CD4-positive, alpha-beta T cell (primary cell): ENCODE data around the gene CASR. TPM values are rescaled to one million over a fixed set of nuclear protein-coding genes. Genes with fewer than 3 reads are reported as not detected.

Experiments
- ATAC-seq: fragments of 200-7000 bp; cut with Tn5 transposase; one replicate; pipeline ENCODE4 v1.10.0; 2022; ENCODE audit warnings: mild to moderate bottlenecking; ENCODE audit not compliant: poor library complexity
- CTCF ChIA-PET: fragments of 350-600 bp; sonication (Branson Sonifier 250); formaldehyde crosslinking; loops from one replicate; lab custom pipeline; 2021; ENCODE audit warnings: antibody characterized with exemption, inconsistent platforms; lab: Charles Lee
- POLR2A ChIA-PET: fragments of 350-600 bp; sonication (Branson Sonifier 250); formaldehyde crosslinking; loops from one replicate; lab custom pipeline; 2021; ENCODE audit warnings: antibody characterized with exemption, inconsistent platforms; lab: Charles Lee
- DNase-seq, 14 experiments: peaks; one replicate each; pipeline ENCODE4 v3.0.0-alpha.2; 2013 to 2020; ENCODE audit warnings: mixed read lengths in 2 of 14
- H3K27ac ChIP-seq, 2 donors: one replicate each; pipeline versions ENCODE4 v1.5.1 to v1.7.0; 2013; ENCODE audit warnings: low read length in 2 of 2, low read depth in 1 of 2, mild to moderate bottlenecking in 1 of 2
- H3K27me3 ChIP-seq, 2 experiments: 1 replicate in 1 of 2; 2 replicates in 1 of 2; pipeline versions ENCODE4 v1.6.1 to v1.7.0; 2013; ENCODE audit warnings: low read length in 2 of 2, control low read depth in 1 of 2, mild to moderate bottlenecking in 1 of 2, moderate library complexity in 1 of 2; ENCODE audit not compliant: insufficient read depth in 2 of 2, control insufficient read depth in 1 of 2
- H3K36me3 ChIP-seq: one replicate; pipeline ENCODE4 v1.6.1; 2013; ENCODE audit warnings: low read length, control low read depth; ENCODE audit not compliant: insufficient read depth
- H3K4me1 ChIP-seq: one replicate; pipeline ENCODE4 v1.6.1; 2013; ENCODE audit warnings: low read length, control low read depth; ENCODE audit not compliant: insufficient read depth
- H3K4me3 ChIP-seq: one replicate; pipeline ENCODE4 v1.5.1; 2013; ENCODE audit warnings: mild to moderate bottlenecking, low read length, moderate library complexity
- H3K9me3 ChIP-seq, 2 experiments: 1 replicate in 1 of 2; 2 replicates in 1 of 2; pipeline versions ENCODE4 v1.6.1 to v1.7.0; 2013; ENCODE audit warnings: low read length in 2 of 2, mild to moderate bottlenecking in 2 of 2, control low read depth in 1 of 2, moderate library complexity in 1 of 2; ENCODE audit not compliant: control insufficient read depth in 1 of 2, insufficient read depth in 1 of 2
- H3K27ac Mint-ChIP-seq: one replicate; pipeline ENCODE4 v1.8.0; 2020; ENCODE audit warnings: mixed read lengths
- H3K27me3 Mint-ChIP-seq: one replicate; pipeline ENCODE4 v1.8.0; 2021; ENCODE audit warnings: mixed read lengths
- H3K36me3 Mint-ChIP-seq: one replicate; pipeline ENCODE4 v1.8.0; 2021; ENCODE audit warnings: low read depth, mixed read lengths
- H3K4me1 Mint-ChIP-seq: one replicate; pipeline ENCODE4 v1.8.0; 2021; ENCODE audit warnings: low read depth, mixed read lengths
- H3K4me3 Mint-ChIP-seq: one replicate; pipeline ENCODE4 v1.8.0; 2020; ENCODE audit warnings: mild to moderate bottlenecking, mixed read lengths
- H3K9me3 Mint-ChIP-seq: one replicate; pipeline ENCODE4 v1.8.0; 2020; ENCODE audit warnings: mixed read lengths
- intact Hi-C, 2 experiments: fragments of 100-400 bp; cut with DNase I in 1 of 2; cut with micrococcal nuclease in 1 of 2; formaldehyde crosslinking; loops; one replicate each; pipeline versions ENCODE4 v1.15.1 to v1.9.0; 2023 to 2025; cut with DNase I, micrococcal nuclease
- total RNA-seq, 174 experiments: library from RNA in 2 of 174; stranded (reverse) in 2 of 174; gene quantifications; one replicate each; pipeline ENCODE4 v1.2.3 and lab custom pipeline; 2021 to 2026
- TF ChIP-seq, protein P1 (sequence below): fragments of 200-600 bp; IDR thresholded peaks from one replicate; pipeline ENCODE4 v1.8.0; 2022; ENCODE audit warnings: antibody characterized with exemption, mild to moderate bottlenecking

Gene CASR
- total RNA-seq, 2 experiments from 2014 or later: 0.03 TPM

DNA sequence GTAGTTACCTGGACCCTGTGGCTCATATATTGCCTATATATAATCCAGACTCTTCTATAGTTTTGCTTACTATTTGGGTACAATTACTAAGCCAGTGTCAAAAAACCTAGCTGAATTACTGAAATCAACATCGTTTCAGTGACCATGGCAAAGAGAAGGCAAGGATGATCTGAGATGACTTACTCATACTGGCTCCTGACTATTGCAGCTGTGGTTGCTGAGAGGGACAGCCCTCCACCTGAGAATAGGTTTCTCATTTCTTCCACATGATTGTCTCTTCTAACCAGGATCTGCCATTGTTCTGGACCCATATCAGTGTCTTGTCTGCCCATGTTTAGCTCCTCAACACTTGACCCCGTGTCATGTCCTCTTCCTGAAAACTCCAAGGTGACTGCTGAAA, 30.2 kb downstream of the CASR start:
- ATAC-seq: no peak
- H3K4me3 Mint-ChIP-seq: no peak overlapping the region
- POLR2A ChIA-PET: no interaction called here

DNA sequence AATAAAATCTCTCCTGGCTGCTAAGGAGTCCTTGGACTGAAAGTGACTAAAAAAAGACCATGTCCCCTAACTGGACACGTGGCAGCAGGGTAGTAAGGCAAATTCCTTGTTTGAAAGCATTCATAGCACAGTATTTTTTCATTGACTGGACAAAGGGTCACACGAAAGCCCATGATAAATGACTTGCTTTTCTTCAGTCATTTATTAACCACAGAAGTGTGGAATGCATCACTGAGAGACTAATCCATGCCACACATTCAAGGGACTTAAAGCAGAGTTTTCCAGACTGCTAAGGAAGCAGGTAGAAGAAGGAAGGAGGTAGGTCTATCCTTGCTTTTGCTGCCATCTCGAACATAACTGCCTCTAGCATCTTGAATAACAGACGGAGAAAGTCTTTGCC, 31.2 kb downstream of the CASR start:
- no peak overlapping the region for H3K4me3 Mint-ChIP-seq
- TF ChIP-seq, protein P1, sequence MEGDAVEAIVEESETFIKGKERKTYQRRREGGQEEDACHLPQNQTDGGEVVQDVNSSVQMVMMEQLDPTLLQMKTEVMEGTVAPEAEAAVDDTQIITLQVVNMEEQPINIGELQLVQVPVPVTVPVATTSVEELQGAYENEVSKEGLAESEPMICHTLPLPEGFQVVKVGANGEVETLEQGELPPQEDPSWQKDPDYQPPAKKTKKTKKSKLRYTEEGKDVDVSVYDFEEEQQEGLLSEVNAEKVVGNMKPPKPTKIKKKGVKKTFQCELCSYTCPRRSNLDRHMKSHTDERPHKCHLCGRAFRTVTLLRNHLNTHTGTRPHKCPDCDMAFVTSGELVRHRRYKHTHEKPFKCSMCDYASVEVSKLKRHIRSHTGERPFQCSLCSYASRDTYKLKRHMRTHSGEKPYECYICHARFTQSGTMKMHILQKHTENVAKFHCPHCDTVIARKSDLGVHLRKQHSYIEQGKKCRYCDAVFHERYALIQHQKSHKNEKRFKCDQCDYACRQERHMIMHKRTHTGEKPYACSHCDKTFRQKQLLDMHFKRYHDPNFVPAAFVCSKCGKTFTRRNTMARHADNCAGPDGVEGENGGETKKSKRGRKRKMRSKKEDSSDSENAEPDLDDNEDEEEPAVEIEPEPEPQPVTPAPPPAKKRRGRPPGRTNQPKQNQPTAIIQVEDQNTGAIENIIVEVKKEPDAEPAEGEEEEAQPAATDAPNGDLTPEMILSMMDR: no peak
- H3K9me3 Mint-ChIP-seq: no peaks in the 10 kb centered on the region
- Histone ChIP-seq H3K4me1 (no peaks in the 10 kb centered on the region), H3K4me3 (no peak overlapping the region), H3K27me3 (peaks cover 0 to 2% of the 10 kb centered on the region in 2 experiments), H3K9me3 (peaks cover 0 to 4% of the 10 kb centered on the region in 2 experiments), H3K36me3 (no peaks in the 10 kb centered on the region), H3K27ac (no peak overlapping the region)
- no peaks in the 10 kb centered on the region for H3K36me3 Mint-ChIP-seq
- peaks cover 18% of the 10 kb centered on the region for H3K27me3 Mint-ChIP-seq
- ChIA-PET CTCF (no interaction called here), POLR2A (no interaction called here)
- no peak overlapping the region for H3K27ac Mint-ChIP-seq
- intact Hi-C loops: no loop called here
- no peak for DNase-seq
- H3K4me1 Mint-ChIP-seq: no peaks in the 10 kb centered on the region
- ATAC-seq: no peak

More for the DNA sequence above, 30.2 kb downstream of the CASR start:
- H3K4me3 ChIP-seq: no peak overlapping the region
- intact Hi-C loops: no loop called here
- H3K36me3 ChIP-seq: no peaks in the 10 kb centered on the region
- Mint-ChIP-seq H3K27me3 (peaks cover 12% of the 10 kb centered on the region), H3K4me1 (no peaks in the 10 kb centered on the region), H3K27ac (no peak overlapping the region), H3K9me3 (no peaks in the 10 kb centered on the region), H3K36me3 (no peaks in the 10 kb centered on the region)
- no peak for DNase-seq
- TF ChIP-seq, protein P1: no peak
- H3K27me3 ChIP-seq: peaks cover 0 to 2% of the 10 kb centered on the region in 2 experiments
- CTCF ChIA-PET: no interaction called here
- H3K9me3 ChIP-seq: peaks cover 0 to 4% of the 10 kb centered on the region in 2 experiments
- no peaks in the 10 kb centered on the region for H3K4me1 ChIP-seq
- no peak overlapping the region for H3K27ac ChIP-seq

DNA sequence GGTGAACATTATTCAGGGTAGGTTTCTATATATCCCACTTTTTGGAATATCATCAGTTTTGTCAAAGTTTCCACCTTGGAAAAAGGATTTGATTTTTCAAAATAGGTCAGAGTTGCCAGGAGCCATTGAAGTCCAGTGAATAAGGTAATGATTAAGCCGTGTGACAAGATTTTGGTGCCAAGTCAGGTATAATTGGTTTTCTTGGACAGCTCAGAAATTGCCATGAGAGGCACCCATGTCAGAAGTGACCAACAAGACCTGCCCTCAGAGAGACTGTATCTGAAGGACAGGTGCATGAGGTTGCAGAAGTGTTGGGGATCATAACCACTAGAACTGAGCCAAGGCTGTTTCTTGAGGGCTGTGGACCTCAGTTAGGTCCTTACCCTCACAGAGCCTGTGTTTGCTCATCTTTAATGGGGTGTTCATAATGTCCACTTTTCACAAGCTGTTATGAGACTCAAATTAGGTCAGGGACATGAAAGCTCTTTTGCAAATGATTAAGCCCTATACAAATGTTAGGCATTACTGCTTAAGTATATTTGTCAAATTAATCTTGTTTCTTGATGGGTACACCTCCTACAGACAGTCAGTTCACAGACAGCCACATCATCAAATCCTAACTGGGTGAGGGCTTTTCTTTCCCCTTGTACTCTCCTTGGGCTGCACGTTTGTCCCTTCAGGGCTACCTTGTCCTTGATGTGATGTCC, 32.3 kb downstream of the CASR start:
- Histone ChIP-seq H3K36me3 (no peaks in the 10 kb centered on the region), H3K27me3 (peaks cover 0 to 2% of the 10 kb centered on the region in 2 experiments), H3K9me3 (peaks cover 0 to 4% of the 10 kb centered on the region in 2 experiments), H3K27ac (no peak overlapping the region), H3K4me1 (no peaks in the 10 kb centered on the region), H3K4me3 (no peak overlapping the region)
- ATAC-seq (no peak), DNase-seq (no peak)
- Mint-ChIP-seq H3K27me3 (peaks cover 23% of the 10 kb centered on the region), H3K27ac (no peak overlapping the region), H3K4me3 (no peak overlapping the region), H3K9me3 (no peaks in the 10 kb centered on the region), H3K36me3 (no peaks in the 10 kb centered on the region), H3K4me1 (no peaks in the 10 kb centered on the region)
- intact Hi-C loops: no loop called here
- ChIA-PET POLR2A (no interaction called here), CTCF (no interaction called here)
- TF ChIP-seq, protein P1: no peak
